AG09309 (cell line): Measurements from ENCODE around the gene TDRD9.
"Not testable (repeated sequence)": the region's sequence is repeated elsewhere in the genome, so short reads cannot be mapped to it uniquely, and the experiment has no call there.

Source experiments
- DNase-seq: peaks from one replicate; pipeline ENCODE4 v3.0.0-alpha.2; 2010; ENCODE audit warnings: low read depth
- H3K4me3 ChIP-seq: 2 replicates; pipeline ENCODE4 v1.5.1; 2011; ENCODE audit warnings: mild to moderate bottlenecking, low read depth, low read length, moderate library complexity; ENCODE audit not compliant: control insufficient read depth
- CTCF ChIP-seq: IDR thresholded peaks from 2 replicates; pipeline ENCODE4 v1.5.1; 2011; ENCODE audit warnings: mild to moderate bottlenecking, low read depth, low read length, inconsistent platforms; ENCODE audit not compliant: insufficient read depth, control insufficient read depth; ENCODE audit errors: missing control alignments

Gene TDRD9

GRCh38 chr14:103887170-103887501 is 41.1 kb upstream of the TDRD9 start:
- no peak for TF ChIP-seq CTCF
- no peak for DNase-seq
- H3K4me3 ChIP-seq: no peak overlapping the region

GRCh38 chr14:103887557-103888115 is 40.6 kb upstream of the TDRD9 start:
- DNase-seq: no peak
- TF ChIP-seq CTCF: no peak
- H3K4me3 ChIP-seq: no peak overlapping the region

GRCh38 chr14:103889002-103889312 is 39.3 kb upstream of the TDRD9 start:
- DNase-seq, H3K4me3 ChIP-seq: not testable (repeated sequence)

GRCh38 chr14:103889313-103890051 is 38.8 kb upstream of the TDRD9 start:
- H3K4me3 ChIP-seq: no peak overlapping the region
- DNase-seq: no peak
- no peak for TF ChIP-seq CTCF

GRCh38 chr14:103890052-103890371 is 38.2 kb upstream of the TDRD9 start:
- DNase-seq: no peak
- no peak overlapping the region for H3K4me3 ChIP-seq
- TF ChIP-seq CTCF: no peak

GRCh38 chr14:103890821-103891666 is 37.2 kb upstream of the TDRD9 start:
- no peak for DNase-seq
- H3K4me3 ChIP-seq: no peak overlapping the region
- no peak for TF ChIP-seq CTCF

- TF ChIP-seq CTCF: no peak
- H3K4me3 ChIP-seq: no peak overlapping the region
- no peak for DNase-seq
Observed at GRCh38 chr14:103891667-103892215, 36.5 kb upstream of the TDRD9 start.
